HUES48 (cell line): Measurements from ENCODE around the gene CISTR.

Source experiments
- H3K27ac ChIP-seq: one replicate; pipeline ENCODE4 v1.7.0; 2013; ENCODE audit warnings: low read depth, low read length, inconsistent platforms
- H3K27me3 ChIP-seq: 2 replicates; pipeline ENCODE4 v1.6.1; 2013; ENCODE audit warnings: mild to moderate bottlenecking, low read length; ENCODE audit not compliant: control insufficient read depth, insufficient read depth
- H3K36me3 ChIP-seq: 2 replicates; pipeline ENCODE4 v1.6.1; 2013; ENCODE audit warnings: low read length; ENCODE audit not compliant: control insufficient read depth, insufficient read depth
- H3K4me1 ChIP-seq: 2 replicates; pipeline ENCODE4 v1.6.1; 2013; ENCODE audit warnings: mild to moderate bottlenecking, low read length; ENCODE audit not compliant: control insufficient read depth, insufficient read depth
- H3K4me3 ChIP-seq: 2 replicates; pipeline ENCODE4 v1.5.1; 2013; ENCODE audit warnings: mild to moderate bottlenecking, low read depth, low read length
- H3K9ac ChIP-seq: 2 replicates; pipeline ENCODE4 v1.6.1; 2013; ENCODE audit warnings: mild to moderate bottlenecking, low read depth, low read length, moderate library complexity
- H3K9me3 ChIP-seq: 2 replicates; pipeline ENCODE4 v1.6.1; 2013; ENCODE audit warnings: low read length; ENCODE audit not compliant: control insufficient read depth, insufficient read depth

CISTR gene

DNA sequence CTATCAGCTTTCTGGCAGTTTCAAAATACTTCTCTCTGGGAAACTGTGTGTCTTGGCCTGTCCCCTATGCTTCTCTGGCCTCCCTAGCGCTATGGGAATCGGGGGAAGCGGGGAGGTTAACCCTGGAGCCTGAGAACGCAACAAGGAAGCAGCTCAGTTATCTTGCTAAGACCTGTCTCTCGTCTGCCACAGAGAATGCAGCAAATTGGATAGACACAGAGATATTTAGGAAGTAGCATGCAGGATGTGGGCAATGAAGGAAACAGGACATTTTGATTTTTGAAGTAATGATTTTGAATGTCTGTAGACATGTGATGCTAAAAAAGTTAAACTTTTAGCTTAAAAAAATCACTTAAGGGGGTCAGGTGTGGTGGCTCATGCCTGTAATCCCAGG lies 18.0 kb downstream of the CISTR start:
- Histone ChIP-seq H3K4me3 (no peak overlapping the region), H3K27me3 (peaks cover 46% of the 10 kb centered on the region), H3K4me1 (peaks cover 8% of the 10 kb centered on the region), H3K36me3 (no peaks in the 10 kb centered on the region), H3K9me3 (no peaks in the 10 kb centered on the region), H3K9ac (no peak overlapping the region), H3K27ac (no peak overlapping the region)

DNA sequence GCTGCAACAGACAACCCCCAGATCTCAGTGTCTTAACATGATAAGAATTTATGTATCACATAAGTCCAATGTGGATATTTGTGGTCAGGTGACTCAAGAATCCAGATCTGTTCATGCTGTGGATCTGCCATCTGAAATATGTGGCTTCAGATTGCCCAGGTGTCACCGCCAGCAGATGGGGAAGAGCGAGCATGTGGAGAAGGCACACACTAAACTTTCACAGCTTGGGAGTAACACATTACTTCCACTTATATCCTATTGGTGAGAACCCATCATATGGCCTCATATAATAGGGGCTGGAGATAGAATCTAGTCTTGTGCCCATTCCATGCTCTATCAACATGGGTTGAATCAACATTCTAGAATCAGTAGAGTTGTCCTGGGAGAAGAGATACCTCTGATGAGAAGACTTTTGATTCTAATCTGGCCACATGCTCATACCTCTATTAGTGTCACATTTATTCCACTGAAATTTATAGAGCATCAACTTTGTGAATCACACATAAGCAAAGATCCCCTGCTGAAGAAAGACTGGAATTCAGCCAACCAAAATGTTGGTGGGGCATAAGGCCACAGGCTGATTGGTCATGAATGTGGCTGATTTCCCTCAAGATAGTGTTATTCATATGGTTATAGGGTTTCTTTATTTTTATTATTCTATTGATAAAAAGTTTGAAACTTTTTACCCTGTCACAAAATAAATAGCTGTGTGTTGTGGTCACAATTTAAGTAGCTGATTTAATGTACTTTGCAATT lies 18.6 kb downstream of the CISTR start:
- Histone ChIP-seq H3K4me1 (peaks cover 7% of the 10 kb centered on the region), H3K9ac (no peak overlapping the region), H3K4me3 (no peak overlapping the region), H3K27me3 (peaks cover 41% of the 10 kb centered on the region), H3K27ac (no peak overlapping the region), H3K36me3 (no peaks in the 10 kb centered on the region), H3K9me3 (no peaks in the 10 kb centered on the region)

GRCh38 chr12:53729644-53730043 lies 22.1 kb downstream of the CISTR start:
- Histone ChIP-seq H3K36me3 (no peaks in the 10 kb centered on the region), H3K27me3 (peaks cover 7% of the 10 kb centered on the region; the same call in 1 of the 2 replicates), H3K27ac (no peak overlapping the region), H3K9ac (no peak overlapping the region), H3K9me3 (no peaks in the 10 kb centered on the region), H3K4me3 (no peak overlapping the region), H3K4me1 (peaks cover 8% of the 10 kb centered on the region)

DNA sequence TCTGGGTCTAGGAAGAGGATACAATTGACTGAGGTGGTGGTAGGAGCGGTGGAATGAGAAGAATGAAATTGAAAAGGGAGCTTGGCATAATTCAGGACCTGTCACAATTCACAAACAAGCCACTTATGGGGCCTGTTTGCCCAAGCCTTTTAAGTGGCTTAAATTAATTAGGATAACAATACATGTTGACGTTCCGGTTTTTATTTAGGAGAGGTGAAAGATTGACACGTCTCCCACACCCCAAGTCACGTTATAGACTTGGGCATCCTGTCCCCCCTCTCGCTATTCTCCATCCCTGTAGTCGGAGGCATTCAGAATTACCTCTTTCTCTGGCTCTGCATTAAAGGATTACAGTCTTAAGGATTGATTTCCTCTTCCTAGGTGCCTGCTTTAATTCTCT lies 23.6 kb downstream of the CISTR start:
- Histone ChIP-seq H3K27me3 (peaks cover 4% of the 10 kb centered on the region; the same call in 1 of the 2 replicates), H3K36me3 (no peaks in the 10 kb centered on the region), H3K4me3 (peak overlapping the region; percentile 84), H3K9ac (no peak overlapping the region), H3K27ac (no peak overlapping the region), H3K9me3 (no peaks in the 10 kb centered on the region), H3K4me1 (peaks cover 8% of the 10 kb centered on the region)

DNA sequence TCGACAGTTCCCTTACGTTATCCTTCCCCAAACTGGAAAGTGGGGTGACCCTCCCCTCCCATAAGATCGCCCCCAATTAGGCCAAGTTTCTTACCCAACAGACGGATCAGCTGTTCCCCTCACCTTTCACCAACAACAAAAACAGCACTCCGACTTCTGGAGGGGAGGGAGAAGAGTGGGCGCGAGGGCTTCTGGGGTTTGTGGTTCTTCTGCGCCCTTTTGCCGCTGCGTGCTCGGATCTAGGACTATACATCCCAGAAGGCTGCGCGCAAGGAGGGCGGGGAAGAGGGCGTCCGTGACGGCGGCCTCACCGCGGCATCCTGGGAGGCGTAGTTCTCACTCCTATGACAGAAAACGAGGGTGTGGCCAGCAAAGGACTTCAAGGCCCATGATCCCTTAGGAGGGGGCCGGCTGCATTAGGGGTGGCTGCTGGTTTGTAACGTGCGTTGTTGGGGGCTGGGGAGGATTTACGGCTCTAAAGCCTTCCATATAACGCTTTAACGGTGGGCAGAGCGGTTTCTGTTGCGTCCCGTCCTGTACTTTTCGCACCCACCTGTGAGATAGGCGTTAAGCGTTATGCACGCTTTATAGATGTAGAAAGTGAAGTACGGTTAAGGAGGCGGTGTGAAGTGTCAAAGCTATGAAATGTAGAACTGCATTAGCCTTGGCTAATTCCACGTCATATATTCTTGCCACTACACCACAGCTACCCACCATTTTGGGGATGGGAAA lies 24.3 kb downstream of the CISTR start, which contains the start of gene CALCOCO1:
TSS of gene CALCOCO1 (minus strand) at position 143 of the 732 bp plus-strand sequence. CDS start 2,210 bp downstream, outside the sequence.
- no peaks in the 10 kb centered on the region; the same call in 1 of the 2 replicates for H3K27me3 ChIP-seq
- 0 out of 2 replicates have a peak within 1 kb of the TSS, but pooled peaks have one; percentile 14 for H3K9ac ChIP-seq
- no peaks in the 10 kb centered on the region for H3K9me3 ChIP-seq
- peak within 1 kb of the TSS; percentile 86 for H3K4me3 ChIP-seq
- H3K27ac ChIP-seq = no peak within 1 kb of the TSS
- H3K36me3 ChIP-seq = no peaks in the 10 kb centered on the region
- peaks cover 8% of the 10 kb centered on the region for H3K4me1 ChIP-seq

- Histone ChIP-seq H3K27ac (no peak overlapping the region), H3K9me3 (no peaks in the 10 kb centered on the region), H3K27me3 (no peaks in the 10 kb centered on the region; the same call in 1 of the 2 replicates), H3K36me3 (no peaks in the 10 kb centered on the region), H3K4me3 (peak overlapping the region; percentile 86), H3K4me1 (peaks cover 8% of the 10 kb centered on the region), H3K9ac (no peak overlapping the region)
These were observed 24.9 kb downstream of the CISTR start for GRCh38 chr12:53726946-53727309.

DNA sequence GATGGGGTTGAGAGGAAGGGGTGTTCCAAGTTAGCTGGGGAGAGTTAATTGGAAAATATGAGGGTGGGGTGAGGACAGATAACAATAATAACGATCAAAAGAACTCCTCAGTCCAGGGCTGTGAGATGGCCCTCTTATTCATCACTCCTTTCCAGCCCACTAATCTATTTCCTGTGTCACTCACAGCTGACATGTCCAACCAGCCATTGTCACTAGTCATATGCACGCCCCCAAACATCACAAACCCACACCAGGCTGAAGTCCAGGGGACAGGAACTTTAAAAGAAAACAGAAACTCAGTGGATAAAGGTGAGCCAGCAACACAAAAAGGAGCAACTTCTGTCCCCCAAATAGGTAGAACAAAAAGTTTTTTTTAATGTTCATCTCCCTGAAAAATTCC lies 25.4 kb downstream of the CISTR start:
- H3K4me3 ChIP-seq = peak overlapping the region; percentile 86
- no peak overlapping the region for H3K9ac ChIP-seq
- no peaks in the 10 kb centered on the region for H3K27me3 ChIP-seq
- peaks cover 8% of the 10 kb centered on the region for H3K4me1 ChIP-seq
- no peak overlapping the region for H3K27ac ChIP-seq
- H3K36me3 ChIP-seq = no peaks in the 10 kb centered on the region
- no peaks in the 10 kb centered on the region for H3K9me3 ChIP-seq

- Histone ChIP-seq H3K36me3 (no peaks in the 10 kb centered on the region), H3K27me3 (no peaks in the 10 kb centered on the region), H3K4me3 (no peak overlapping the region), H3K27ac (no peak overlapping the region), H3K9me3 (no peaks in the 10 kb centered on the region), H3K9ac (no peak overlapping the region), H3K4me1 (peaks cover 8% of the 10 kb centered on the region)
These were observed 26.0 kb downstream of the CISTR start for GRCh38 chr12:53725824-53726223.

DNA sequence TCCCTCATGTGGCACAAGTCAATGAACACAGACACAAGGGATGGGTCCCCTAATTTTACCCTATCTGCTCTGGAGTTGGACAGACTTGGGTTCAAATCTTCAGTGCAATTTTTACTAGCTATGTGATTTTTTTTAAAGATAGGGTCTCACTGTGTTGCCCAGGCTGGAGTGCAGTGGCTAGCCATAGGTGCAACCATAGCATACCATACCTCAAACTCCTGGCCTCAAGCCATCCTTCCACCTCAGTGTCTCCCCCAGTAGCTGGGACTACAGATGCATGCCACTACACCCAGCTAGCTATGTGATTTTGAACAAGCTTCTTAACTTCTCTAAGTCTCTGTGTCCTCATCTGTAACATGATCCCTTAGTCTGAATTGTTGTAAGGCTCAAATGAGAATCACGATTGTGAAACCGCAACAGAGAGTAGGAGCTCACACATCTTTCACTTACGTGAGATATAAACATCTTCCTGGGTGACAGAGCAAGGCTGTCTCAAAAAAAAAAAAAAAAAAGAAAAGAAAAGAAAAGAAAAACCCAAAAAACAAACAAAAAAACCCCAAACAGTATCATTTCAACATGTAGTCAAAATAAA lies 29.2 kb downstream of the CISTR start:
- H3K9me3 ChIP-seq = no peaks in the 10 kb centered on the region
- H3K36me3 ChIP-seq = no peaks in the 10 kb centered on the region
- no peak overlapping the region for H3K9ac ChIP-seq
- no peak overlapping the region for H3K4me3 ChIP-seq
- 0 out of 2 replicates have a peak, but pooled peaks cover 3% of the 10 kb centered on the region for H3K4me1 ChIP-seq
- no peak overlapping the region for H3K27ac ChIP-seq
- no peaks in the 10 kb centered on the region for H3K27me3 ChIP-seq

DNA sequence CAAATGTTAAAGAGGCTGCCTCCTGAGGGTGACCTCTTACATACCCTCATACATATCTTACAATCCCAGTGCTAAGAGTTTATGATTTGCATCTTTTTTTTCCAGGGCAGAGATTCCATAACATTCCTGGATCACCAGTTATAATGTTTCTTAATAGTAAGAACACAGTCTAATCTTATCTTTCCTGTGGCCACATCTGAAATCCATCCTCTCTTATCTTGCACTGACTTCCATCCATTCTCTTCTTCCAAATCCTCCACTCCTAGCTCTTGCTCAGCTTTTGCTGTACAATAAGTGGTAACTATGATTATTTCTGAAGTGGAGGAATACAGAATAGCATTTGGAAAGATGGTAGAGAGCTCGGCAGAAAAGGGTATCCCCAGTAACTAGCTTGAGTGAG lies 30.8 kb downstream of the CISTR start:
- Histone ChIP-seq H3K27me3 (no peaks in the 10 kb centered on the region), H3K4me3 (no peak overlapping the region), H3K4me1 (no peaks in the 10 kb centered on the region), H3K9ac (no peak overlapping the region), H3K27ac (no peak overlapping the region), H3K36me3 (no peaks in the 10 kb centered on the region), H3K9me3 (no peaks in the 10 kb centered on the region)

GRCh38 chr12:53719649-53720048 lies 32.1 kb downstream of the CISTR start:
- Histone ChIP-seq H3K36me3 (no peaks in the 10 kb centered on the region), H3K27me3 (no peaks in the 10 kb centered on the region)

More at GRCh38 chr12:53719649-53720048, 32.1 kb downstream of the CISTR start:
- Histone ChIP-seq H3K4me1 (no peaks in the 10 kb centered on the region), H3K9ac (no peak overlapping the region), H3K9me3 (no peaks in the 10 kb centered on the region), H3K4me3 (no peak overlapping the region), H3K27ac (no peak overlapping the region)
